Measurements from ENCODE around the gene RPS3. TPM values are rescaled to one million over a fixed set of nuclear protein-coding genes. Genes with fewer than 3 reads are reported as not detected.

RPS3 gene
- total and polyA plus RNA-seq, 2 experiments from 2014 or later, result 1,745 to 2,793 TPM

- TF ChIP-seq, protein P1, sequence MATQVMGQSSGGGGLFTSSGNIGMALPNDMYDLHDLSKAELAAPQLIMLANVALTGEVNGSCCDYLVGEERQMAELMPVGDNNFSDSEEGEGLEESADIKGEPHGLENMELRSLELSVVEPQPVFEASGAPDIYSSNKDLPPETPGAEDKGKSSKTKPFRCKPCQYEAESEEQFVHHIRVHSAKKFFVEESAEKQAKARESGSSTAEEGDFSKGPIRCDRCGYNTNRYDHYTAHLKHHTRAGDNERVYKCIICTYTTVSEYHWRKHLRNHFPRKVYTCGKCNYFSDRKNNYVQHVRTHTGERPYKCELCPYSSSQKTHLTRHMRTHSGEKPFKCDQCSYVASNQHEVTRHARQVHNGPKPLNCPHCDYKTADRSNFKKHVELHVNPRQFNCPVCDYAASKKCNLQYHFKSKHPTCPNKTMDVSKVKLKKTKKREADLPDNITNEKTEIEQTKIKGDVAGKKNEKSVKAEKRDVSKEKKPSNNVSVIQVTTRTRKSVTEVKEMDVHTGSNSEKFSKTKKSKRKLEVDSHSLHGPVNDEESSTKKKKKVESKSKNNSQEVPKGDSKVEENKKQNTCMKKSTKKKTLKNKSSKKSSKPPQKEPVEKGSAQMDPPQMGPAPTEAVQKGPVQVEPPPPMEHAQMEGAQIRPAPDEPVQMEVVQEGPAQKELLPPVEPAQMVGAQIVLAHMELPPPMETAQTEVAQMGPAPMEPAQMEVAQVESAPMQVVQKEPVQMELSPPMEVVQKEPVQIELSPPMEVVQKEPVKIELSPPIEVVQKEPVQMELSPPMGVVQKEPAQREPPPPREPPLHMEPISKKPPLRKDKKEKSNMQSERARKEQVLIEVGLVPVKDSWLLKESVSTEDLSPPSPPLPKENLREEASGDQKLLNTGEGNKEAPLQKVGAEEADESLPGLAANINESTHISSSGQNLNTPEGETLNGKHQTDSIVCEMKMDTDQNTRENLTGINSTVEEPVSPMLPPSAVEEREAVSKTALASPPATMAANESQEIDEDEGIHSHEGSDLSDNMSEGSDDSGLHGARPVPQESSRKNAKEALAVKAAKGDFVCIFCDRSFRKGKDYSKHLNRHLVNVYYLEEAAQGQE (IDR thresholded peaks at IDR 0.05; ENCODE audit: unreplicated experiment), result no peak
These were observed 46.6 kb upstream of the RPS3 start (continued) for GRCh38 chr11:75352588-75353206.

GRCh38 chr11:75355051-75355450 is 44.3 kb upstream of the RPS3 start:
- Histone ChIP-seq H3K4me3 (no peak overlapping the region), H3K27ac (ENCODE audit: low read depth) (no peak overlapping the region), H3K4me1 (ENCODE audit: insufficient read depth) (peaks cover 15% of the 10 kb centered on the region), H3K79me2 (replicated peaks; ENCODE audit: insufficient read depth) (no peaks in the 10 kb centered on the region), H4K20me1 (replicated peaks; ENCODE audit: insufficient read depth) (no peaks in the 10 kb centered on the region), H3F3A (replicated peaks; ENCODE audit: low read depth) (no peaks in the 10 kb centered on the region), H3K9me2 (ENCODE audit: insufficient read depth) (no peaks in the 10 kb centered on the region), H3K4me2 (no peak overlapping the region), H3K27me3 (ENCODE audit: insufficient read depth) (peaks cover 14% of the 10 kb centered on the region), H3K36me3 (ENCODE audit: insufficient read depth) (no peaks in the 10 kb centered on the region), H2AFZ (no peak overlapping the region)
- ATAC-seq, result no peak
- Mint-ChIP-seq H3K27ac (no peak overlapping the region), H3K4me3 (no peak overlapping the region), H3K36me3 (ENCODE audit: low read depth) (peaks cover 5% of the 10 kb centered on the region; the same call in 2 of the 3 replicates), H3K27me3 (ENCODE audit: insufficient read depth, low read depth, poor library complexity) (peaks cover 20% of the 10 kb centered on the region), H3K4me1 (peaks cover 28% of the 10 kb centered on the region), H3K9me3 (no peaks in the 10 kb centered on the region; the same call in 2 of the 3 replicates)
- DNase-seq (ENCODE audit: low spot score), result no peak
- TF ChIP-seq, protein P2, sequence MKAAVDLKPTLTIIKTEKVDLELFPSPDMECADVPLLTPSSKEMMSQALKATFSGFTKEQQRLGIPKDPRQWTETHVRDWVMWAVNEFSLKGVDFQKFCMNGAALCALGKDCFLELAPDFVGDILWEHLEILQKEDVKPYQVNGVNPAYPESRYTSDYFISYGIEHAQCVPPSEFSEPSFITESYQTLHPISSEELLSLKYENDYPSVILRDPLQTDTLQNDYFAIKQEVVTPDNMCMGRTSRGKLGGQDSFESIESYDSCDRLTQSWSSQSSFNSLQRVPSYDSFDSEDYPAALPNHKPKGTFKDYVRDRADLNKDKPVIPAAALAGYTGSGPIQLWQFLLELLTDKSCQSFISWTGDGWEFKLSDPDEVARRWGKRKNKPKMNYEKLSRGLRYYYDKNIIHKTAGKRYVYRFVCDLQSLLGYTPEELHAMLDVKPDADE (IDR thresholded peaks at IDR 0.05), result no peak
- no peak for TF ChIP-seq NANOG (IDR thresholded peaks at IDR 0.05; ENCODE audit: borderline replicate concordance)
- TF ChIP-seq POLR2AphosphoS5 (IDR thresholded peaks at IDR 0.05; ENCODE audit: low read depth), result no peak
- no peak for TF ChIP-seq EZH2 (IDR thresholded peaks at IDR 0.05; ENCODE audit: low read depth, unreplicated experiment)
- TF ChIP-seq EZH2phosphoT487 (IDR thresholded peaks at IDR 0.05; ENCODE audit: unreplicated experiment), result no peak
- TF ChIP-seq, protein P1 (IDR thresholded peaks at IDR 0.05; ENCODE audit: unreplicated experiment), result no peak
- TF ChIP-seq JUNB (IDR thresholded peaks at IDR 0.05; ENCODE audit: unreplicated experiment), result no peak
- no peak for TF ChIP-seq CTCF (conservative IDR thresholded peaks at IDR 0.05; ENCODE audit: low read depth in 2 of 2)
- no peak for TF ChIP-seq ZNF114 (CRISPR knock-in tag; IDR thresholded peaks at IDR 0.05)
